Measurements from ENCODE around the gene KLF15.

DNA sequence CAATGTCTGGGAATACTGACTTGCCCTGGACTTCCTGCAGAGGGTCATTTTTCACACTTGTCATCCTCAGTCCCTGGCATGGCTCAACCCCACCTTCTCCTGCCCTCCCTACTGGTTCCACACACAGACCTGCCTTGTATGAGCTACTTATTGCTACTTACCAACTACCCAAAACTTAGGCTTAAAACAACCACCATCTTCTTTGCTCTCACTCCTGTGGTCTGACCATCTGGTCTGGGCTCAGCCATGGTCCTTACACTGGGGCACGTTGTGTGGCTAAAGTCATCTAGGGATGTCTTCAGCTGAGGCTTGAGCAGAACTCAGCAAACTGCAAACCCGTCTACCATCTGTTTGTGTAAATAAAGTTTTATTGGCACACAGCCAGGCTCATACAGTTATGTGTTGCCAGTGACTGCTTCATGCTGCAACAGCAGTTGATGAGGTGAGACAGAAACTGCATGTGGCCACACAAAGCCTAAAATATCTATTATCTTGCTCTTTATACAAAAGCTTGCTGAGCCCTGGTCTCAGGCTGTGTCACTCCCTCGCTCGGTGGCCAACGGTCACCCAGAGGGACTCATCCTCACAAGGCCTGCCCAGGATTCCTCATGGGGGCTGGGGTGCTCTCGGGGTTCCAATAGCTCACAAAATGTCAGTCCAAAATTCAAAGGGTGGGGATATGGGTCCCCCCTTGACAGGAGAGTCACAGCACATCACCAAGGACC is 43.5 kb downstream of the KLF15 start:
- TF ChIP-seq, protein P1, sequence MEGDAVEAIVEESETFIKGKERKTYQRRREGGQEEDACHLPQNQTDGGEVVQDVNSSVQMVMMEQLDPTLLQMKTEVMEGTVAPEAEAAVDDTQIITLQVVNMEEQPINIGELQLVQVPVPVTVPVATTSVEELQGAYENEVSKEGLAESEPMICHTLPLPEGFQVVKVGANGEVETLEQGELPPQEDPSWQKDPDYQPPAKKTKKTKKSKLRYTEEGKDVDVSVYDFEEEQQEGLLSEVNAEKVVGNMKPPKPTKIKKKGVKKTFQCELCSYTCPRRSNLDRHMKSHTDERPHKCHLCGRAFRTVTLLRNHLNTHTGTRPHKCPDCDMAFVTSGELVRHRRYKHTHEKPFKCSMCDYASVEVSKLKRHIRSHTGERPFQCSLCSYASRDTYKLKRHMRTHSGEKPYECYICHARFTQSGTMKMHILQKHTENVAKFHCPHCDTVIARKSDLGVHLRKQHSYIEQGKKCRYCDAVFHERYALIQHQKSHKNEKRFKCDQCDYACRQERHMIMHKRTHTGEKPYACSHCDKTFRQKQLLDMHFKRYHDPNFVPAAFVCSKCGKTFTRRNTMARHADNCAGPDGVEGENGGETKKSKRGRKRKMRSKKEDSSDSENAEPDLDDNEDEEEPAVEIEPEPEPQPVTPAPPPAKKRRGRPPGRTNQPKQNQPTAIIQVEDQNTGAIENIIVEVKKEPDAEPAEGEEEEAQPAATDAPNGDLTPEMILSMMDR (tag by site-specific recombination; IDR thresholded peaks at IDR 0.05): no peak
- TF ChIP-seq, protein P2, sequence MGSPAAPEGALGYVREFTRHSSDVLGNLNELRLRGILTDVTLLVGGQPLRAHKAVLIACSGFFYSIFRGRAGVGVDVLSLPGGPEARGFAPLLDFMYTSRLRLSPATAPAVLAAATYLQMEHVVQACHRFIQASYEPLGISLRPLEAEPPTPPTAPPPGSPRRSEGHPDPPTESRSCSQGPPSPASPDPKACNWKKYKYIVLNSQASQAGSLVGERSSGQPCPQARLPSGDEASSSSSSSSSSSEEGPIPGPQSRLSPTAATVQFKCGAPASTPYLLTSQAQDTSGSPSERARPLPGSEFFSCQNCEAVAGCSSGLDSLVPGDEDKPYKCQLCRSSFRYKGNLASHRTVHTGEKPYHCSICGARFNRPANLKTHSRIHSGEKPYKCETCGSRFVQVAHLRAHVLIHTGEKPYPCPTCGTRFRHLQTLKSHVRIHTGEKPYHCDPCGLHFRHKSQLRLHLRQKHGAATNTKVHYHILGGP (tag by site-specific recombination; IDR thresholded peaks at IDR 0.05): no peak
- no peak for TF ChIP-seq GLI4 (tag by site-specific recombination; IDR thresholded peaks at IDR 0.05)
- no peak for TF ChIP-seq KLF16 (tag by site-specific recombination; IDR thresholded peaks at IDR 0.05)
- no peak for TF ChIP-seq ZNF221 (tag by site-specific recombination; IDR thresholded peaks at IDR 0.05; ENCODE audit: borderline replicate concordance)
- no peak for TF ChIP-seq SETDB1 (IDR thresholded peaks at IDR 0.05; ENCODE audit: insufficient read length, low read length)
- TF ChIP-seq ZBTB20 (tag by site-specific recombination; IDR thresholded peaks at IDR 0.05): no peak
- no peak for TF ChIP-seq SALL2 (tag by site-specific recombination; IDR thresholded peaks at IDR 0.05; ENCODE audit: borderline replicate concordance)
- no peak for TF ChIP-seq ZNF324 (tag by site-specific recombination; IDR thresholded peaks at IDR 0.05)
- TF ChIP-seq ZBTB21 (tag by site-specific recombination; IDR thresholded peaks at IDR 0.05): no peak
